ENCODE results near the gene PKNOX1.
"Not testable (repeated sequence)": the region's sequence is repeated elsewhere in the genome, so short reads cannot be mapped to it uniquely, and the experiment has no call there.

Gene PKNOX1

GRCh38 chr21:43064265-43064917, 90.0 kb downstream of the PKNOX1 start:
- not testable (repeated sequence) for DNase-seq

- not testable (repeated sequence) for DNase-seq
These were observed 91.6 kb downstream of the PKNOX1 start for GRCh38 chr21:43065991-43066390.

DNA sequence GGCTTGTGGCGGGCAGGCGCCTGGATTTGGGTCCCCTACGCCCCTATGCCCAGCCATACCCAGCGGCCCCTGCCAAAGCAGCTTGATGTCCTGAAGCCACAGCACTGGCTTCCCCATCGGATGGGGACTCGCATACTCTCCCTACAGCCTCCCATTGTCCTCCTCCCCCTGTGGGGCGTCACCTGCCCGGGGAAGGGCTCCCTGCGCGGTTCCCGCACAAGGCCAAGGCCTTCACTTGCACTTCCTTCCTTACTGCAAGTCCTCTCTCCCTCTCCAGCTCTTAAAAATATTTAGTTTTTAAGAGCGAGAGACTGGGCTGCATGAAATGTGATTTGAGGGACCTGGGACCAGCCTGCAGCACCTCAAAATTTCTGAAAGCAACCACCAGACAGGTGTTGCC, 92.3 kb downstream of the PKNOX1 start:
- DNase-seq = not testable (repeated sequence)

DNA sequence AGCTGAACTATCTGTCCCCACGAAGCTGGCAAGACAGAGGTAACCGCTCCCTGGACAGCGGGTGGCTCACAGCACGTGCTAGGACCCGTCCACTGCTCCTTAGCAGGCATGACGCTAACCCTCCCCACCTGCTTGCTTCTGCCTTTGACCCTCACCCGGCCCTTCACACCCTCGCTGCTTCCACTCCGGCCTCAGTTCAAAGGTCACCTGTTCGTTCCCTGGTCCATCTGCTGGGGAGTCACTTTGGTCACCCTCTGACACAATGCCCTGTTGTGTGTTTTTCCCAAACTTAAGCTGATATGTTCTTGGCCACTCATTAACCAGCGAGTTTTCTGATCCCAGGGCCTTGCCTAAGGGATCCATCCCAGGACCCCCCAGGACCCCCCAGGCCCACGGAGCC, 93.7 kb downstream of the PKNOX1 start:
- not testable (repeated sequence) for DNase-seq

DNA sequence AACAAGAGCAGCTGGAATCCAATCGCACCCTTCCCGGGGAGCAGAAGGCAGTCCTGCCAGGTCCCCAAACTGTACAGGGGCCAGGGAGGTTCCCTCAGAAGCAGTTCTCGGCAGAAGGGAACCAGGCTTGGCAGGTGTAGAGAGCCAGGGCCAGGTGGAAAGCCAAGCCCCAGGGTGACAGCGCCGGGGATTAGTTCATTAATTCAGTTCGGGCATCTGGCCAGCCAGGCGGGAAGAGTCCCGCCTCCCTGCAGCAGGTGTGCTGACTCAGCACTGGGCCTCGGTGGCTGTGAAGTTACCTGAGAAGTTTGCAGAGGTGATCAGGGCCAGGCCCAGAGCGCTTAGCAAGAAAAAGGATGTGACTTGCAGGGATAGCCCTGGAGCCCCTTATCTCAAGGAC, 95.3 kb downstream of the PKNOX1 start:
- not testable (repeated sequence) for DNase-seq

- DNase-seq = not testable (repeated sequence)
These were observed 98.4 kb downstream of the PKNOX1 start for GRCh38 chr21:43072742-43073141.

DNA sequence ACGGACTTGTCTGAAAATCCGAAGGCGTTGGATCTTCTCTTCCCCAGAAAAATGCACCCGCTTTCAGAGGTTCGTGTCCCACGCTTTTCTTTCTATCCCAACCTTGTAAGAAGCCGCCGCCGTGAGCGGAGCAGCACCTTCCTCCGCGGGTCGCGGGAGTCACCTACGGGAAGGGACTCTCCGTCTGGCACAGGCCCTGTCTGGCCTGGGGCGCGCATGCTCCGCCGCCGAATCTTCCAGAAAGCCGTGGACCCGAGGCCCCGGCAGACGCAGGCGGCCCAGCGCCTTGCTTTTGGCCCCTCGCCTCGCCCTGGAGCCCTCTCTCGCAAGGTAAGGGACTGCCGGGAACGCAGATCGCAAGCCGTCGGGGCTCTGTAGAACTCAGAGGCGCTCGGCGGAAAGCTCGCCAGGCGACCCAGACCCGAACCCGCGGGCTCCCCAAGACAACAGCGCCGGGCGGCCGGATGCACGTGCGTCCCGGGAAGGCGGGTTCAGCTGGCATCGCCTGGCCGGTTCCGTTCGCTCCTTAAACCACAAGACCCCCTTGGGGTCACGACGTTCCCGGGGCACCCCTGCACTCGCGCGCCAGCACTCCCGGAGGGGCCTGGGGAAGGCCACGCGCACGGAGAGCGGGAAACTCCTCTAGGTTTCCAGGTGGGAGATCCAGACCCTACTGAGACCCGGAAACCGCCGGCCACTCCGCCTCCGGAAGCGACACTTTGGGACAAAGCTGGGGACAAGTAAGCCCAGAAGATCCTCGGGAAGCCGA, 100.2 kb downstream of the PKNOX1 start:
- not testable (repeated sequence) for DNase-seq

GRCh38 chr21:43075170-43076022, 101.0 kb downstream of the PKNOX1 start, which contains the start of gene CBS:
Gene CBS (minus strand): TSS chr21:43075835. CDS start chr21:43072193, 3,642 bp downstream.
- not testable (repeated sequence) for DNase-seq

DNA sequence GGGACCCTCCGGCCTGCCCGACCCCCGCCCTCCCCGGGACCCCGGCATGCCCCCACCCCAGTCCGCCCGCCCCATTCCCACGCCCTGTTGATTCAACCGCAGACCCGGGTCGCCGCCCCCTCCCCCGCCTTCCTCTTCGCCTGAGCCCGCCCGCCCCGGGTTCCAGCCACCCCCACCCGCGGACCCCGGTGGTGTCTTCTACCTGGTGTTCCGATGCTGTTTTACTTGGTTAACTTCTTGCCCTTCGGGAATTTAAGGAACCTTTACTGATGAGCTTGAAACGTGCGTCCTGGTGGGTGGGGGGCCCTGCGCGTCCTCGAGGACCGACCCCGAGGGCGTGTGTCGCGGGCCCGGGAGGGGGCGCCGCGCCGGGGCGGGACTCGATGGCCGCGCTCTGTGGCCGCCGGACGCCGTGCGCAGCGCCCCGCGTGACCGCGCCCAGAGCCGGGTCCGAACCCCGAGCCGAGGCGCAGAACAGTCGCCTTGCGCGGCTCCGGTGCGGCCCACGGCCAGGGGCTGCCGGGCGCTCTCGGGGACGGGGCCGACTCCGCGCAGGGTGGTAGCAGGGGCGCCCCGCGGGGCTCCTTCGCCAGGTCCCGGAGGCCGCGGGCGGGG, 101.8 kb downstream of the PKNOX1 start:
- not testable (repeated sequence) for DNase-seq

GRCh38 chr21:43076643-43077042, 102.3 kb downstream of the PKNOX1 start:
- not testable (repeated sequence) for DNase-seq

GRCh38 chr21:43082587-43083300, 108.4 kb downstream of the PKNOX1 start:
- not testable (repeated sequence) for DNase-seq
